IMR-90 (cell line): ENCODE data around the gene TRPM3. TPM values are rescaled to one million over a fixed set of nuclear protein-coding genes. Genes with fewer than 3 reads are reported as not detected.

Experiments
- ATAC-seq: fragments of 200-7000 bp; cut with Tn5 transposase; 2 replicates; pipeline ENCODE4 v1.9.1; 2020; ENCODE audit warnings: low read depth, mild to moderate bottlenecking, moderate library complexity
- BruUV-seq: library from RNA; stranded (reverse); fragments of 400-500 nt; replicated peaks from 2 replicates; lab custom pipeline; 2021; lab: Mats Ljungman, UMichigan
- CTCF ChIA-PET: fragments of 300-600 bp; formaldehyde crosslinking; extraction: SDS; loops from one replicate; lab custom pipeline; 2021; ENCODE audit warnings: antibody characterized with exemption; lab: Yijun Ruan, JAX
- POLR2A ChIA-PET: fragments of 300-600 bp; sonication (Branson Sonifier 250); formaldehyde crosslinking; loops from one replicate; lab custom pipeline; 2022; ENCODE audit warnings: antibody characterized with exemption; ENCODE audit not compliant: unreplicated experiment; lab: Charles Lee
- DNase-seq: peaks from one replicate; pipeline ENCODE4 v3.0.0; 2013
- H2AFZ ChIP-seq: replicated peaks from 2 replicates; pipeline ENCODE3; 2013; ENCODE audit warnings: low read length, mild to moderate bottlenecking; ENCODE audit not compliant: poor library complexity
- H2AK5ac ChIP-seq: 2 replicates; pipeline ENCODE4 v1.6.1; 2013; ENCODE audit warnings: low read depth, low read length, inconsistent platforms
- H2AK9ac ChIP-seq: replicated peaks from 2 replicates; pipeline ENCODE3; 2013; ENCODE audit warnings: mild to moderate bottlenecking, low read depth, low read length, moderate library complexity; ENCODE audit not compliant: poor library complexity
- H2BK120ac ChIP-seq: 2 replicates; pipeline ENCODE4 v1.6.1; 2013; ENCODE audit warnings: low read depth, low read length, inconsistent platforms
- H2BK15ac ChIP-seq: 3 replicates; pipeline ENCODE4 v1.6.1; 2013; ENCODE audit warnings: low read depth, low read length, inconsistent platforms
- H2BK20ac ChIP-seq: 2 replicates; pipeline ENCODE4 v1.6.1; 2013; ENCODE audit warnings: low read depth, mild to moderate bottlenecking, inconsistent platforms, low read length, moderate library complexity
- H2BK5ac ChIP-seq: 2 replicates; pipeline ENCODE4 v1.6.1; 2013; ENCODE audit warnings: mild to moderate bottlenecking, low read depth, low read length, inconsistent platforms; ENCODE audit not compliant: poor library complexity, severe bottlenecking
- H3K14ac ChIP-seq: replicated peaks from 2 replicates; pipeline ENCODE4 v1.6.1; 2013; ENCODE audit warnings: low read depth, low read length, inconsistent platforms
- H3K18ac ChIP-seq: 2 replicates; pipeline ENCODE4 v1.6.1; 2013; ENCODE audit warnings: low read depth, low read length, control low read depth
- H3K23ac ChIP-seq: 2 replicates; pipeline ENCODE4 v1.6.1; 2013; ENCODE audit warnings: low read depth, low read length, inconsistent platforms
- H3K27ac ChIP-seq: 2 replicates; pipeline ENCODE4 v1.5.1; 2013; ENCODE audit warnings: mild to moderate bottlenecking, control low read depth, low read length; ENCODE audit not compliant: insufficient read depth
- H3K27me3 ChIP-seq: 2 replicates; pipeline ENCODE4 v1.6.1; 2013; ENCODE audit warnings: low read length; ENCODE audit not compliant: control insufficient read depth, insufficient read depth
- H3K36me3 ChIP-seq: 2 replicates; pipeline ENCODE4 v1.6.1; 2013; ENCODE audit warnings: low read length, mixed read lengths; ENCODE audit not compliant: control insufficient read depth, insufficient read depth
- H3K4ac ChIP-seq: 2 replicates; pipeline ENCODE4 v1.6.1; 2013; ENCODE audit warnings: low read depth, low read length, inconsistent platforms
- H3K4me1 ChIP-seq: 2 replicates; pipeline ENCODE4 v1.6.1; 2013; ENCODE audit warnings: low read length, mixed read lengths; ENCODE audit not compliant: control insufficient read depth, insufficient read depth
- H3K4me2 ChIP-seq: 2 replicates; pipeline ENCODE4 v1.6.1; 2013; ENCODE audit warnings: low read depth, mild to moderate bottlenecking, control low read depth, low read length, moderate library complexity
- H3K4me3 ChIP-seq: 2 replicates; pipeline ENCODE4 v1.5.1; 2013; ENCODE audit warnings: low read depth, mild to moderate bottlenecking, control low read depth, low read length, moderate library complexity; ENCODE audit not compliant: insufficient read depth
- H3K56ac ChIP-seq: 2 replicates; pipeline ENCODE4 v1.6.1; 2013; ENCODE audit warnings: low read length, inconsistent platforms; ENCODE audit not compliant: insufficient read depth; ENCODE audit errors: extremely low read depth
- H3K79me1 ChIP-seq, 2 experiments: 2 replicates each; pipeline ENCODE4 v1.6.1; 2013; ENCODE audit warnings: low read length in 2 of 2, inconsistent platforms in 1 of 2, low read depth in 1 of 2
- H3K9ac ChIP-seq: 2 replicates; pipeline ENCODE4 v1.6.1; 2013; ENCODE audit warnings: low read depth, low read length, control low read depth
- H3K9me1 ChIP-seq: 2 replicates; pipeline ENCODE4 v1.6.1; 2013; ENCODE audit warnings: low read length, inconsistent platforms; ENCODE audit not compliant: insufficient read depth
- H3K9me3 ChIP-seq: 2 replicates; pipeline ENCODE4 v1.6.1; 2013; ENCODE audit warnings: low read length; ENCODE audit not compliant: control insufficient read depth, insufficient read depth
- H4K20me1 ChIP-seq: 2 replicates; pipeline ENCODE4 v1.6.1; 2013; ENCODE audit warnings: low read length, inconsistent platforms; ENCODE audit not compliant: insufficient read depth
- H4K5ac ChIP-seq: 2 replicates; pipeline ENCODE4 v1.6.1; 2013; ENCODE audit warnings: mild to moderate bottlenecking, low read depth, low read length, control low read depth
- H4K8ac ChIP-seq, 2 experiments: 2 replicates each; pipeline ENCODE4 v1.6.1; 2013; ENCODE audit warnings: low read depth in 2 of 2, low read length in 2 of 2, control low read depth in 1 of 2, inconsistent platforms in 1 of 2
- H4K91ac ChIP-seq: 2 replicates; pipeline ENCODE4 v1.6.1; 2013; ENCODE audit warnings: low read depth, low read length, inconsistent platforms; ENCODE audit not compliant: insufficient read depth
- BHLHE40 ChIP-seq: fragments of 150-350 bp; IDR thresholded peaks from 2 replicates; pipeline ENCODE4 v1.6.1; 2016; ENCODE audit warnings: mild to moderate bottlenecking, low read depth, low read length
- WGBS, 2 experiments: methylation state at CpG; one replicate each; pipeline versions ENCODE4 v1.1.5 to v1.1.7; 2013; ENCODE audit warnings: missing lambda C conversion rate in 2 of 2; ENCODE audit not compliant: insufficient read length in 1 of 2; ENCODE audit errors: extremely low coverage in 2 of 2; 5-methylcytosine and 5-hydroxymethylcytosine counted together
- dilution Hi-C: fragments of 300-500 bp; cut with HindIII; formaldehyde crosslinking; loops from one replicate; pipeline ENCODE4 v1.14.3; 2018; ENCODE audit warnings: low sequenced_read_pairs; ENCODE audit not compliant: unreplicated experiment
- in situ Hi-C: fragments of 300-500 bp; cut with MboI; formaldehyde crosslinking; loops from 3 replicates; pipeline ENCODE4 v1.14.3; 2019; ENCODE audit warnings: low sequenced_read_pairs, inconsistent platforms, mixed read lengths
- intact Hi-C: fragments of 100-400 bp; cut with micrococcal nuclease; formaldehyde crosslinking; loops from 2 replicates; pipeline ENCODE4 v1.10.0; 2022
- polyA plus RNA-seq, 3 experiments: library from polyadenylated mRNA; depleted of rRNA; stranded (reverse); fragments of >200 nt; gene quantifications; 2 replicates each; pipeline ENCODE4 v1.2.3, GENCODE V29; 2012; ENCODE audit warnings: low replicate concordance in 1 of 3
- total RNA-seq: library from RNA; depleted of rRNA; stranded (reverse); fragments of >200 nt; gene quantifications from 2 replicates; pipeline ENCODE4 v1.2.3, GENCODE V29; 2012
- TF ChIP-seq, protein P1 (sequence below): fragments of 150-350 bp; IDR thresholded peaks from 2 replicates; pipeline ENCODE4 v1.6.1; 2016; ENCODE audit warnings: low read depth, mild to moderate bottlenecking, low read length, moderate library complexity, borderline replicate concordance

Gene TRPM3
- total and polyA plus RNA-seq, 2 of the 4 experiments (the other 2 are of a cell fraction) = not detected

DNA sequence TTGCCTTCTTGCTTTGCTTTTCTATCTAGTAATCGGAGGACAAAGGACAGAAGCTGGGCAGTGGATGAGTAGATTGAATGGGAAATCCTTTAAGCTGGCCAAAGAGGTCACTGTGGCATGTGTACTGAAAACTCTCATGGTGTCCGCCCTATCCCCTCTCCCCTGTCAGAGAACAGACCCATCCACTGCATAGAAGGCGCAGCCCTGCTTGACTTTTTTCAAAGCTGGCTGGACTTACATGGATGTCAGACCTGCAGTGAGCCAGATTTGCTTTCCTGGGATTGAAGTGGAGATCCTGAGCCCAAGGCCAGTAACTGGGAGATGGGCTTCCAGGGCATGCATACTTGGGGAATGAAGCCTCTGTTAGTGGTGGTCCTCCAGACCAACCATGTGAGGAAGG is 329.5 kb downstream of the TRPM3 start:
- H3K56ac ChIP-seq = no peak overlapping the region
- in situ Hi-C loops = no loop called here
- H3K4me2 ChIP-seq = no peak overlapping the region
- H3K27ac ChIP-seq = no peak overlapping the region
- ATAC-seq (no peak), DNase-seq (no peak)
- H3K9ac ChIP-seq = no peak overlapping the region
- no peaks in the 10 kb centered on the region for H3K27me3 ChIP-seq
- H4K20me1 ChIP-seq = no peaks in the 10 kb centered on the region
- H2AFZ ChIP-seq = no peak overlapping the region
- no peak overlapping the region for H3K4me3 ChIP-seq
- H3K14ac ChIP-seq = no peak overlapping the region
- no peak overlapping the region for H3K18ac ChIP-seq
- no peak overlapping the region for H2AK9ac ChIP-seq
- BruUV-seq = no TSS peak
- H4K91ac ChIP-seq = no peak overlapping the region
- no peak overlapping the region for H3K23ac ChIP-seq
- dilution Hi-C loops = no loop called here
- no peak overlapping the region for H2AK5ac ChIP-seq
- H3K79me1 ChIP-seq = no peaks in the 10 kb centered on the region
- H2BK20ac ChIP-seq = no peak overlapping the region
- H3K4ac ChIP-seq = no peak overlapping the region
- H3K9me1 ChIP-seq = no peaks in the 10 kb centered on the region
- H3K4me1 ChIP-seq = no peaks in the 10 kb centered on the region
- ChIA-PET CTCF (no interaction called here), POLR2A (no interaction called here)
- no peak overlapping the region for H2BK15ac ChIP-seq
- no CpG with 5 or more reads among the region's 3 CpGs for WGBS, 2 experiments
- no peak overlapping the region for H2BK120ac ChIP-seq
- H3K9me3 ChIP-seq = no peaks in the 10 kb centered on the region
- TF ChIP-seq BHLHE40 = no peak
- TF ChIP-seq, protein P1, sequence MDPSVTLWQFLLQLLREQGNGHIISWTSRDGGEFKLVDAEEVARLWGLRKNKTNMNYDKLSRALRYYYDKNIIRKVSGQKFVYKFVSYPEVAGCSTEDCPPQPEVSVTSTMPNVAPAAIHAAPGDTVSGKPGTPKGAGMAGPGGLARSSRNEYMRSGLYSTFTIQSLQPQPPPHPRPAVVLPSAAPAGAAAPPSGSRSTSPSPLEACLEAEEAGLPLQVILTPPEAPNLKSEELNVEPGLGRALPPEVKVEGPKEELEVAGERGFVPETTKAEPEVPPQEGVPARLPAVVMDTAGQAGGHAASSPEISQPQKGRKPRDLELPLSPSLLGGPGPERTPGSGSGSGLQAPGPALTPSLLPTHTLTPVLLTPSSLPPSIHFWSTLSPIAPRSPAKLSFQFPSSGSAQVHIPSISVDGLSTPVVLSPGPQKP = no peak
- no peak overlapping the region for H4K8ac ChIP-seq
- no peak overlapping the region for H2BK5ac ChIP-seq
- no peaks in the 10 kb centered on the region for H3K36me3 ChIP-seq
- no peak overlapping the region for H4K5ac ChIP-seq
- intact Hi-C loops = no loop called here
